HG03135 (cell line): Measurements from ENCODE around the gene DBNDD1.
"Not testable (repeated sequence)": the region's sequence is repeated elsewhere in the genome, so short reads cannot be mapped to it uniquely, and the experiment has no call there.

ENCODE experiments used
- ATAC-seq: cut with Tn5 transposase; IDR thresholded peaks from one replicate; pipeline ENCODE4 v1.9.1; 2021; ENCODE audit warnings: mild to moderate bottlenecking, moderate library complexity; ENCODE audit not compliant: unreplicated experiment

The DBNDD1 gene

DNA sequence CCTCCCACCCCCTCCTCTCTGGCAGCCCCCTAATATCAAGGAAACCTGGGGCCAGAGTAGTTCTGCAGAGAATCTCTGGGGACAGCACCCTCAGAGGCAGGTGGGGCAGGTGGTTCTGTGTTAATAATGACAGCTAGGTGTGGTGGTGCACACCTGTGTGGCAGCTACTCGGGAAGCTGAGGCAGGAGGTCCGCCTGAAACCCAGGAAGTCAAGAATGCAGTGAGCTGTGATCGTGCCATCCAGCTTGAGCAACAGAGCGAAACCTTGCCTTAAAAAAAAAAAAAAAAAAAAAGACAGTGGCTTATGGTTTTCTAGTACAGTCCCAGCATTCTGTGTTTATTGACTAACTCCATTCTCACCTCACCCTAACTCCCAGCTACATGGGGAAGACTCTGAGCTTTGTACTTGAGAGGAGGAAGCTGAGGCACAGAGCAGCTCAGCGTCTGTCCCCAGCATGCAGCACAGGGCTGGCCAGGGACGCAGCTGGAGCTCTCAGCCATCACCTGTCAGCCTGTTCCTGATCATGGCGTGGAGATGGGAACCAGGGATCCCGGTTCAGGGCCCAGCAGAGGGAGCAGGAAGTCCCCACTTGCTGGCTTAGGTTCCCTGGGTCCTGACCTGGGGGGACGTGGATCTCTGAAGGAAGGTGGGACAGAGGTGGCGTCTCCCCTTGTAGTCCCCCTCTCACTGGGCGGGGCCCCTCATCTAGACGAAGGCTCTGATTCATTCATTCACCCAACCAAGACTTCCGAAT lies 6.1 kb downstream of the DBNDD1 start:
- no peak for ATAC-seq

DNA sequence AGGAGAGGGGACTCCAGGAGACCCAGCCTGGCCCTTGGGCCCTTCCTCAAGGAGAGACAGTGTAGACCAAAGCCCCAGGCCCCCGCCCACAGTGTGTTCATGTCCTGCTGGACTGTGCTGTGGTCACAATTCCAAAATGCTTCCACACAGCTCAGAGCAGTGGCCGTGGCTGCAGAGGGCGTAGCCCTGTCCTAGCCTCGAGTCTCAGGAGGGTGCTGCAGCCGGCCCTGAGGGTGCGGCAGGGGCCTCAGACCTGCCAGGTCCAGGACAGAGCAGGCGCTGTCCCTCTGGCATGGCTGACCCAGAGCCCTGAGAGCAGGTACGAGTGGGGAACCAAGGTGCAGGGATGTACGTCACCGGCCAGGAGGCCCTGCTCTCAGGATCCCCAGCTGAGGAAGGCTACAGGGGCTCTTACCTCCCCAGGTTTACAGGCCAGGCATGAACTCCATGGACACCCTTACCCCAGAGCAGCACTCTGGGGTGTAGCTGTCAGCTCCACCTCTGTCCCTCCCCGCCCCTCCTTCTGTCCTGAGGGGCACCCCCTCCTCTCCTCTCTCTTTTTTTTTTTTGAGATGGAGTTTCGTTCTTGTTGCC lies 7.3 kb downstream of the DBNDD1 start:
- no peak for ATAC-seq

DNA sequence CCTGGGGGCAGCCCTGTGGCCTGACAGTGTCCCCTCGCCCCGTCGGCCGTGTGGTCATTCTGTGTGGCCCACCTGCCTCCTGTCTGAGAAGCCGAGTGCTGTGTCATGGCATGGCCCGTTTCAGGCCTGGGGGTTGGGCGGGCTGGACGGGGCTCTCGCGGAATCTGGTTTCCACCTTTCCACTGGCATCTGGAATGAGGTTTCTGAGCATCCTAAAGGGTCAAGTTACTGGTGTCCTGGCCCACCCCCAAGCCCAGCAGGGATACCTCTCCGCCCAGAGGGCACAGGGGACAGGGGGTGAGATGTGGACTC lies 7.8 kb downstream of the DBNDD1 start:
- no peak for ATAC-seq

- ATAC-seq, result no peak
These were observed 8.4 kb downstream of the DBNDD1 start for GRCh38 chr16:90010676-90011507.

DNA sequence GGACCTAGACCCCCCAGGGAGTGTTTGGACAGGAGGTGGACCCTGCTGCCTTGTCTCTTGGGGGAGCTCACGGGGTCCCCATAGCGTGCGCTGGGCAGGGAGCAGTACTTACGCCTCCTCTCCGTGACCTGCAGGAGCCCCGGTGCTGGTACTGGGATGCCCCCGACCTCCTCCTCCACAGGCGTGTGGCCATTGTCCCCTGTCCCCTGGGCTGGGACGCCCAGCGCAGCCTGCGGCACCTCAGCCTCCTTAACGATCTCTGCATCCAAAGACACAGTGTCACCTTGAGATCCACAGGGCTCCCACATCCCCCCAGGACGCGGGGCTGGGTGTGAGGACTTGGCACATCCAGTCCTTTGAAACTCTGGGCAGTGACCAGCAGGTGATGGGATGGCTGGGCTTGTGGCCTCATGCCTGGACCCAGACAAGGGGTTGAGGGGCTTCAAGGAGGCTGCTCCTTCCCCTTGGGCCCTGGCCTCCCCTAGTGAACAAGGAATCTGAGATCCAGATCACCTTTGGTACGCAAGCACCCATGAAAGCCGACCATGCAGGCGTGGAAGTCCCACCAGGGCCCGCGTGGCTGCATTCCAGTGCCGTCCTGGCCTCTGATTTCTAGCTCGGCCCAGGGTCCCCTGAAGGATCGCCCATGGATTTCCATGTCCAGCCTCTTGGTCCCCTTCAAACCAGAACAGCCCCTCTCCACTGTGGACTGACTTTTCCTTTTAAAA lies 9.9 kb downstream of the DBNDD1 start:
- ATAC-seq, result no peak

GRCh38 chr16:90008708-90009145 lies 10.5 kb downstream of the DBNDD1 start:
- ATAC-seq, result peak; percentile 67

GRCh38 chr16:90007635-90008234 lies 11.5 kb downstream of the DBNDD1 start:
- ATAC-seq, result not testable (repeated sequence)

DNA sequence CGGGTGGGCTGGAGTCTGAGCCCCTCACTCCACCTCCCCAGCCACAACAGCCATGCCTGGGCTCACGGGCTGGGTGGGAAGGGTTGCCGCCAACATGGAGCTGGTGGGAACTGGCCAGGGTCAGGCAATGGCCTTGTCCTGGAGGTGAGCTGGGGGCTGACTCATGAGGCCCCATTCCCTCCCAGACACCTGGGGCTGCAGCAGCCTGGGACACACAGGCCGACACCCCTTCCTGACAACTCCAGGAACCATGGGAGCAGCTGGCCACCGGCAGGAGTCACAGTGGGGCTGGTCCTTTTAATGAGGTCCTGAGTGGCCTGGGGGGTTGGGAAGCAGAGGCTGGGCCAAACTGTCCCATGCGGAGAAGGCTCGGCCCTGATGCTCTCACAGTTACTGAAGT lies 12.2 kb downstream of the DBNDD1 start:
- no peak for ATAC-seq

- no peak for ATAC-seq
These were observed 13.1 kb downstream of the DBNDD1 start for GRCh38 chr16:90005956-90006663.

- ATAC-seq, result no peak
These were observed 14.7 kb downstream of the DBNDD1 start for GRCh38 chr16:90004577-90004976.

DNA sequence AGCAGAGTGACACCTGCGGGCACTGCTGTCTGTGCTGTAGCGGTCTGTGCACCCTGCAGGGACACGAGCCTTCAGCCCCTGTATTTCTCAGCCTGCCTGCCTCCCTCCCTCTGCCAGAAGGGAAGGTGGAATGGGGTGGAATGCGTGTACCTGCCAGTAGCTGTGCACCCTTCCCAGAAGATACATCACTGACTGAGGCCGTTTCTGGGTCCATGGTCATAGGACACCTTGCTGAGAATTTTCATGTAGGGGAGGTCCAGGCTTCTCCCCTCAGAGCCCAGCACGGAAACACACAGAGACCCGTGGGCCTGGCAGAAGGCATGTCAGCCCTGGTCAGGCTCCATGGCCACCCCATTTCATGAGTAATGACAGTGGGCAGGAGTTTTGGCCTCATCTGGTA lies 16.5 kb downstream of the DBNDD1 start:
- ATAC-seq, result no peak

GRCh38 chr16:90001761-90002503 lies 17.3 kb downstream of the DBNDD1 start:
- ATAC-seq, result no peak

DNA sequence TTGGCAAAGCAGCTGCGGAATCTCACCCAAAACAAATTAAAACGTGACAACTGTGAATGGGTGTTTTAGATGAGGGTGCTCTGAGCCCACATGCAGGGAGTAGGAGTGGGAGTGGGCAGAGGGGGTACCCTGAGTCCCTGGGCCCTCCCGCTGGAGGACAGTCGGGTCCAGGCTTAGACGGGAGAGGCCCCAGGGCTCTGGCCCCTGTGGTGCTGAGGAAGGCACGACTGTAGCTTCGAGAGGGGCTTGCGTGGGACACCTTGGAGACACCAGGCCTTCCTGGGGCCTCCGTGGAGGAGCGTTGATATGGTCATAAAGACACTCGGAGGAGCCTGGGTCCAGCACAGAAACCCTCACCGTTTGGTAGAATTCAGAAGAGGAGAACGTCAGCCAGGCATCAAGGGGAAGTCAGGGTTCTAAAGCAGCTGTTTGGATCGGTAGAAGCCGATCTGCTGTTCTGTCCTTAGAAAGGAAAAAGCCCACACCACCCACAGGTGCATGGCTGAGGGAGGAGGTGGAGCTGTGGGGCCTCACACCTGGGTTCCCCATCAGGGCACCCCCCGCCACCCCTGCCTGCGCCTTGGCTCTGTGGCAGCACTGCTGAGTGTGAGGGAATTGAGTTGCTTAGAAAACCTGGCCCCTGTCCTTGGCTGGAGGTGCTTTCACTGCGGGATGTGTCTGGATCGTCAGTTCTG lies 18.4 kb downstream of the DBNDD1 start:
- ATAC-seq, result no peak

- ATAC-seq, result no peak
These were observed 19.3 kb downstream of the DBNDD1 start for GRCh38 chr16:89999831-90000574.

GRCh38 chr16:89996178-89996489 lies 23.1 kb downstream of the DBNDD1 start:
- no peak for ATAC-seq

GRCh38 chr16:89995475-89996177 lies 23.6 kb downstream of the DBNDD1 start:
- ATAC-seq, result not testable (repeated sequence)

DNA sequence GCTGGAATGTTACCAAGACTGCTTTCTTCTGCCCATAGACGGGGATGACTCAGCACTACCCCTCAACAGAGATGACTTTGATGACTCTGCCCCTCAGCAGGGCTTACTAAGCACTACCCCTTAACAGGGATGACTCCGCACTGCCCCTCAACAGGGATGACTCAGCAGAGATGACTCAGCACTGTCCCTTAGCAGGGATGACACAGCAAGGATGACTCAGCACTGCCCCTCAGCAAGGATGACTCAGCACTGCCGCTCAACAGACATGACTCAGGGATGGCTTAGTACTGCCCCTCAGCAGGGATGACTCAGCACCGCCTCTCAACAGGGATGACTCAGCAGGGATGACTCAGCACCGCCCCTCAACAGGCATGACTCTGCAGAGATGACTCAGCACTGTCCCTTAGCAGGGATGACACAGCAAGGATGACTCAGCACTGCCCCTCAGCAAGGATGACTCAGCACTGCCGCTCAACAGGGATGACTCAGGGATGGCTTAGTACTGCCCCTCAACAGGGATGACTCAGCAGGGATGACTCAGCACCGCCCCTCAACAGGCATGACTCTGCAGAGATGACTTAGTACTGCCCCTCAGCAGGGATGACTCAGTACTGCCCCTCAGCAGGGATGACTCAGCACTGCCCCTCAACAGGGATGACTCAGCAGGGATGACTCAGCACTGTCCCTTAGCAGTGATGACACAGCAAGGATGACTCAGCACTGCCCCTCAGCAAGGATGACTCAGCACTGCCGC lies 24.4 kb downstream of the DBNDD1 start:
- not testable (repeated sequence) for ATAC-seq
